ENCODE measurements around the gene FLVCR1. TPM values are rescaled to one million over a fixed set of nuclear protein-coding genes. Genes with fewer than 3 reads are reported as not detected.

The FLVCR1 gene
- total RNA-seq, 4 donors from 2014 or later: 2.0 to 28.9 (median 7.6) TPM

DNA sequence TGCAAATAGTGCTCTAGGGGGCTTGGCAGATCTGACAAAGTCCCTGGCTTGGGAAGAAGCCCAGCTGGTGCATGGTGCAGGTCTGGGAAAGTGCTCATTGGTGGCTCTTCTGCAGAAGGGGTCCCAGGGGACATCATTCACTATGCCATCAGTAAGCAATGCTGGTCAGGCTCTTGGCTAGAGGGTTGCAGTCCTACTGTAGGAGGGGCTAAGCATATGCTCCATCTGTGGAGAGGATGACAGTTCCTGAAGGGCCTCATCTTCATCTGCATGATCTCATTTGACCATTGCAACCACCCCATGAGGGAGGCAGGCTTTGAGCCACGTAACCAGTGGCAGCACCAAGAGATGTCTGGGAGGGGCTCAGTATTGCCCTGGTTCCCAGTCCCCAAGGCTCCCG is 60.7 kb downstream of the FLVCR1 start:
- no peak for DNase-seq
- intact Hi-C loops (cut with DNase I; ENCODE audit: low total_unique reads): no loop called here
- Histone ChIP-seq H3K9me3 (no peaks in the 10 kb centered on the region), H3K27ac (no peak overlapping the region), H3K27me3 (no peaks in the 10 kb centered on the region), H3K4me1 (no peaks in the 10 kb centered on the region), H3K36me3 (no peaks in the 10 kb centered on the region), H3K4me3 (no peak overlapping the region)
- no peak for TF ChIP-seq CTCF (IDR thresholded peaks at IDR 0.05)
- no peak for TF ChIP-seq POLR2A (IDR thresholded peaks at IDR 0.05)

DNA sequence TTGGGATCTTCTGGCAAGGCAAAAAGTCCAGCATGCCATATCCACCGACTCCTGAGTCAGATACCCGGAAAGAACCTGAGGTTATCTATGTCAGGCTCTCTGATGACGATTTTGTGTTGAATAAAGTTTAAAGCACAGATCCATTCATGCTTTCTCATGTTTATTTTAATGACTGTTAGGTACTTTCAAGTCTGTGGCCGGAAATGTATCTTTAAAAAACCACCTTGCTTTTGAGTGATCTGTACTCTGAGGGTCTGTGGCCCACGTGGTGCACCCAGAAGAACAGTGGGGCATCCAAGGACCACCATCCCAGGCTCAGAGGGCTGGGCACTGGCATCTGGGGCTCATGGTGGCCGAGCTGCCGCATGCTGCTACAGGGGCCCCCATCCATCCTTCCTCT is 62.2 kb downstream of the FLVCR1 start:
- no peak for TF ChIP-seq CTCF (IDR thresholded peaks at IDR 0.05)
- DNase-seq: no peak
- H3K36me3 ChIP-seq: no peaks in the 10 kb centered on the region
- H3K9me3 ChIP-seq: no peaks in the 10 kb centered on the region
- no peaks in the 10 kb centered on the region for H3K27me3 ChIP-seq
- intact Hi-C loops (cut with DNase I; ENCODE audit: low total_unique reads): no loop called here
- H3K27ac ChIP-seq: no peak overlapping the region
- H3K4me1 ChIP-seq: peaks cover 0 to 3% of the 10 kb centered on the region in 2 donors
- H3K4me3 ChIP-seq: no peak overlapping the region

DNA sequence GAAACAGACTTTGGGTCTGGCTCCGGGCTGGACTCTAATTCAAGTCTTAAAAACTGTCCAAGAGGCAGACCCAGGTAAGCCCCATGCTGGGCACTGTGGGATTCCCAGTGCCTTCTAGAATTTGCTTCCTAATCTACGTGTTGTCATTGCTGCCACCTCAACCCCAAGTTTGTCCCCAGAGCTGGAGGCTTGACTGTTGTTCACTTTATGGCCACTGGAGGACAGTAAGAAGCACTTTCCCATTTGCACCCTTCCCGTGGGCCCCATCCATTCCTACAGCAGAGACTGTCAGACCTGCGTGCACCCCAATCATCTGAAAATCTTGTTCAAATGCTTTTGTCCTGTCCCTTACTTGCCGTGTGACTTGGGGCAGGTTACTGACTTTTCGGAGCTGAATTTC is 62.8 kb downstream of the FLVCR1 start:
- Histone ChIP-seq H3K4me1 (peaks cover 0 to 3% of the 10 kb centered on the region in 2 donors), H3K9me3 (no peaks in the 10 kb centered on the region), H3K27me3 (no peaks in the 10 kb centered on the region), H3K27ac (no peak overlapping the region), H3K36me3 (no peaks in the 10 kb centered on the region), H3K4me3 (no peak overlapping the region)
- intact Hi-C loops (cut with DNase I; ENCODE audit: low total_unique reads): no loop called here
- TF ChIP-seq CTCF (IDR thresholded peaks at IDR 0.05) (no peak), POLR2A (IDR thresholded peaks at IDR 0.05) (no peak)
- no peak for DNase-seq

DNA sequence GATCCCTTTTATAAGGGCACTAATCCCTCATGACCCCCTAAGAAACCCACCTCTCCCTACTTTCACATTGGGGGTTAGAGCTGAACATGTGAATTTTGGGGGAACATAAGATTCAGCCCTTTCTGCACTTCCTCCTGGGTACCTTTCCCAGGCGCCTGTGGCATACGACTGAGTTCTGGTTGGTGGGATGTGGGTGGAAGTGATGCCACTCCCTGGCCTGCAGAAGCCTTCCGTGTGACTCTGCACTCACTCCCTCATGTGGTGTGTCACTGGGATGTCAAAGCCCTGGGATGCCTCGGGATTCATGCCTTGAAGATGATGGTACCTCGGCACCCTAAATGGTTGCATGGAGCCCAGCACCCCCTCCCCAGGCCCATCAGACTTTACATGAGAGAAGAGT is 63.9 kb downstream of the FLVCR1 start:
- TF ChIP-seq CTCF (IDR thresholded peaks at IDR 0.05) (no peak), POLR2A (IDR thresholded peaks at IDR 0.05) (no peak)
- no peak overlapping the region for H3K27ac ChIP-seq
- H3K4me3 ChIP-seq: no peak overlapping the region
- H3K4me1 ChIP-seq: peaks cover 0 to 3% of the 10 kb centered on the region in 2 donors
- intact Hi-C loops (cut with DNase I; ENCODE audit: low total_unique reads): no loop called here
- DNase-seq: no peak
- H3K9me3 ChIP-seq: no peaks in the 10 kb centered on the region
- no peaks in the 10 kb centered on the region for H3K27me3 ChIP-seq
- H3K36me3 ChIP-seq: no peaks in the 10 kb centered on the region

GRCh38 chr1:212926372-212926771 is 68.3 kb downstream of the FLVCR1 start:
- TF ChIP-seq CTCF (IDR thresholded peaks at IDR 0.05) (no peak), POLR2A (IDR thresholded peaks at IDR 0.05) (no peak)

More at GRCh38 chr1:212926372-212926771, 68.3 kb downstream of the FLVCR1 start:
- H3K4me3 ChIP-seq: no peak overlapping the region
- no peak for DNase-seq
- H3K4me1 ChIP-seq: peaks cover 0 to 3% of the 10 kb centered on the region in 2 donors
- H3K27me3 ChIP-seq: no peaks in the 10 kb centered on the region
- no peak overlapping the region for H3K27ac ChIP-seq
- intact Hi-C loops (cut with DNase I; ENCODE audit: low total_unique reads): no loop called here
- no peaks in the 10 kb centered on the region for H3K9me3 ChIP-seq
- no peaks in the 10 kb centered on the region for H3K36me3 ChIP-seq

Data from uterus (tissue), 4 donors.